Astrocyte (in vitro differentiated cells and primary cell): ENCODE measurements around the gene INTS7. TPM values are rescaled to one million over a fixed set of nuclear protein-coding genes. Genes with fewer than 3 reads are reported as not detected.

Source experiments
- DNase-seq: peaks from one replicate; pipeline ENCODE4 v3.0.0-alpha.2; 2010; ENCODE audit warnings: low read depth
- FAIRE-seq: peaks from 2 replicates; lab custom pipeline; 2011; peaks lifted over from hg19 to GRCh38; lab: Jason Lieb, UNC
- H2AFZ ChIP-seq: 2 replicates; pipeline ENCODE4 v1.6.0; 2012; ENCODE audit warnings: low read depth, low read length, inconsistent platforms
- H3K27ac ChIP-seq: 2 replicates; pipeline ENCODE4 v1.5.1; 2011; ENCODE audit warnings: low read depth, low read length, inconsistent platforms
- H3K27me3 ChIP-seq: 2 replicates; pipeline ENCODE4 v1.6.0; 2011; ENCODE audit warnings: low read length, inconsistent platforms; ENCODE audit not compliant: insufficient read depth
- H3K36me3 ChIP-seq: 2 replicates; pipeline ENCODE4 v1.5.1; 2011; ENCODE audit warnings: low read length, inconsistent platforms; ENCODE audit not compliant: insufficient read depth
- H3K4me1 ChIP-seq: 2 replicates; pipeline ENCODE4 v1.5.1; 2011; ENCODE audit warnings: low read length, inconsistent platforms; ENCODE audit not compliant: insufficient read depth
- H3K4me2 ChIP-seq: 2 replicates; pipeline ENCODE4 v1.6.0; 2012; ENCODE audit warnings: low read length, inconsistent platforms
- H3K4me3 ChIP-seq: 2 replicates; pipeline ENCODE4 v1.5.1; 2011; ENCODE audit warnings: low read depth, mild to moderate bottlenecking, low read length, inconsistent platforms; ENCODE audit not compliant: insufficient read depth
- H3K79me2 ChIP-seq: 2 replicates; pipeline ENCODE4 v1.6.0; 2012; ENCODE audit warnings: mild to moderate bottlenecking, low read length, inconsistent platforms; ENCODE audit not compliant: insufficient read depth
- H3K9ac ChIP-seq: 2 replicates; pipeline ENCODE4 v1.6.0; 2012; ENCODE audit warnings: mild to moderate bottlenecking, low read length, inconsistent platforms
- H3K9me3 ChIP-seq: 2 replicates; pipeline ENCODE4 v1.5.1; 2012; ENCODE audit warnings: low read depth, mild to moderate bottlenecking, low read length, inconsistent platforms; ENCODE audit not compliant: insufficient read depth
- H4K20me1 ChIP-seq: 2 replicates; pipeline ENCODE4 v1.6.0; 2012; ENCODE audit warnings: low read length, inconsistent platforms; ENCODE audit not compliant: insufficient read depth
- H3K27ac Mint-ChIP-seq: one replicate; pipeline ENCODE4 v1.8.0; 2021; ENCODE audit warnings: mild to moderate bottlenecking, mixed read lengths; ENCODE audit not compliant: unreplicated experiment
- H3K27me3 Mint-ChIP-seq: one replicate; pipeline ENCODE4 v1.8.0; 2021; ENCODE audit warnings: low read depth, mixed read lengths; ENCODE audit not compliant: unreplicated experiment
- H3K36me3 Mint-ChIP-seq: one replicate; pipeline ENCODE4 v1.8.0; 2021; ENCODE audit warnings: low read depth, mixed read lengths; ENCODE audit not compliant: unreplicated experiment
- H3K4me1 Mint-ChIP-seq: one replicate; pipeline ENCODE4 v1.8.0; 2021; ENCODE audit warnings: low read depth, mixed read lengths; ENCODE audit not compliant: unreplicated experiment
- H3K4me3 Mint-ChIP-seq: one replicate; pipeline ENCODE4 v1.8.0; 2021; ENCODE audit warnings: mild to moderate bottlenecking, moderate library complexity, mixed read lengths; ENCODE audit not compliant: unreplicated experiment
- H3K9me3 Mint-ChIP-seq: one replicate; pipeline ENCODE4 v1.8.0; 2021; ENCODE audit warnings: mild to moderate bottlenecking, mixed read lengths; ENCODE audit not compliant: unreplicated experiment
- EZH2 ChIP-seq: IDR thresholded peaks from 2 replicates; pipeline ENCODE4 v1.6.1; 2012; ENCODE audit warnings: mild to moderate bottlenecking, low read length, inconsistent platforms; ENCODE audit not compliant: insufficient read depth
- total RNA-seq: library from RNA; stranded (reverse); gene quantifications from 2 replicates; pipeline ENCODE4 v1.2.1, GENCODE V29; 2021
- TF ChIP-seq, protein P1 (sequence below): IDR thresholded peaks from 2 replicates; pipeline ENCODE4 v1.5.1; 2011; ENCODE audit warnings: low read depth, mild to moderate bottlenecking, inconsistent platforms, low read length, moderate library complexity; ENCODE audit not compliant: insufficient read depth

INTS7 gene
- total RNA-seq, 1 donor from 2014 or later = 14.7 TPM

DNA sequence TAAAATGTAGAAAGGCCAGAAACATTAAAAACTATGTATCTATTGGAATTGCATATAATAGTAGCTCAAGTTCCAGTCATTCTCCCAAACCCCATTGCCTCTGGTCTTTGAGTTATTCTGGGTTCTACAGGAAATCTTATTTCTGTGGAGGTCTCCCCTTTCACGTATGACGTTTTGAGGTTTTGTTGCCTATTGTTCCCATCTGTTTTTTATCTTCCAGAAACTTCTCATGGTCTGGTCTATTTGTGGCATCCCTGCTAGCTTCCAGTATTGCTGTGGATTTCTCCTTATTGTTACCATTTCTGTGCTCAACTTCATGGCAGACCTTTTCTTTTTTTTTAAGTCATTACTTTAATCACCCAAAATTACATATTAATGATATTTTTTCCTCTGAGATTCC, 43.5 kb upstream of the INTS7 start:
- H3K27ac Mint-ChIP-seq = no peak overlapping the region
- H2AFZ ChIP-seq = no peak overlapping the region
- FAIRE-seq (no peak), DNase-seq (no peak)
- H3K27ac ChIP-seq = no peak overlapping the region
- H3K4me3 ChIP-seq = no peak overlapping the region
- no peaks in the 10 kb centered on the region for H3K9me3 ChIP-seq
- peaks cover 7% of the 10 kb centered on the region for H3K36me3 ChIP-seq
- no peaks in the 10 kb centered on the region for H3K4me1 ChIP-seq
- H4K20me1 ChIP-seq = no peaks in the 10 kb centered on the region
- no peaks in the 10 kb centered on the region for H3K9me3 Mint-ChIP-seq
- H3K79me2 ChIP-seq = no peaks in the 10 kb centered on the region
- TF ChIP-seq EZH2 = no peak
- TF ChIP-seq, protein P1, sequence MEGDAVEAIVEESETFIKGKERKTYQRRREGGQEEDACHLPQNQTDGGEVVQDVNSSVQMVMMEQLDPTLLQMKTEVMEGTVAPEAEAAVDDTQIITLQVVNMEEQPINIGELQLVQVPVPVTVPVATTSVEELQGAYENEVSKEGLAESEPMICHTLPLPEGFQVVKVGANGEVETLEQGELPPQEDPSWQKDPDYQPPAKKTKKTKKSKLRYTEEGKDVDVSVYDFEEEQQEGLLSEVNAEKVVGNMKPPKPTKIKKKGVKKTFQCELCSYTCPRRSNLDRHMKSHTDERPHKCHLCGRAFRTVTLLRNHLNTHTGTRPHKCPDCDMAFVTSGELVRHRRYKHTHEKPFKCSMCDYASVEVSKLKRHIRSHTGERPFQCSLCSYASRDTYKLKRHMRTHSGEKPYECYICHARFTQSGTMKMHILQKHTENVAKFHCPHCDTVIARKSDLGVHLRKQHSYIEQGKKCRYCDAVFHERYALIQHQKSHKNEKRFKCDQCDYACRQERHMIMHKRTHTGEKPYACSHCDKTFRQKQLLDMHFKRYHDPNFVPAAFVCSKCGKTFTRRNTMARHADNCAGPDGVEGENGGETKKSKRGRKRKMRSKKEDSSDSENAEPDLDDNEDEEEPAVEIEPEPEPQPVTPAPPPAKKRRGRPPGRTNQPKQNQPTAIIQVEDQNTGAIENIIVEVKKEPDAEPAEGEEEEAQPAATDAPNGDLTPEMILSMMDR = no peak
- no peaks in the 10 kb centered on the region for H3K36me3 Mint-ChIP-seq
- no peak overlapping the region for H3K4me2 ChIP-seq
- peaks cover 3% of the 10 kb centered on the region for H3K4me1 Mint-ChIP-seq
- H3K4me3 Mint-ChIP-seq = no peak overlapping the region
- no peak overlapping the region for H3K9ac ChIP-seq
- no peaks in the 10 kb centered on the region for H3K27me3 Mint-ChIP-seq
- H3K27me3 ChIP-seq = no peaks in the 10 kb centered on the region

DNA sequence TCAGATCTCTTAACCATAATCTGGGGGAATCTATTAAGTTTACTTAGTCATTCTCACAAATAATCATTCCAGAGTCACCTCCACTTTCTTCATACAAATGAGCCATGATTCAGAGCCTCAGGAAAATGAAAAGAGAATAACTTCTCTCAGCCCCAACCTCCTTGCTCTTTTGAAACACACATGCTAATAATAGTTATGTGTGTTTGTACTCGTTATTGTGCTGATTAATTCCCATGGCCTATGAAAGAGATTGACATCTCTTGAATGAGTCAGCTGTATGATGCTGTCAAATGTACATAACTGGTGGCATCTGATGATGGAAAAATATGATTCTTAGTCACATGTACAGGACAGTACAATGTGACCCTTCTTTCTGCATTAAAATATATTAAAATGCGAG, 41.7 kb upstream of the INTS7 start:
- Histone ChIP-seq H4K20me1 (no peaks in the 10 kb centered on the region), H3K9ac (no peak overlapping the region), H3K9me3 (no peaks in the 10 kb centered on the region), H2AFZ (no peak overlapping the region), H3K4me3 (no peak overlapping the region), H3K4me1 (no peaks in the 10 kb centered on the region), H3K27me3 (no peaks in the 10 kb centered on the region), H3K4me2 (no peak overlapping the region), H3K36me3 (peaks cover 7% of the 10 kb centered on the region), H3K79me2 (no peaks in the 10 kb centered on the region), H3K27ac (no peak overlapping the region)
- FAIRE-seq (no peak), DNase-seq (peak; percentile 2)
- peaks cover 3% of the 10 kb centered on the region for H3K4me1 Mint-ChIP-seq
- TF ChIP-seq, protein P1 = no peak
- no peak for TF ChIP-seq EZH2
- H3K36me3 Mint-ChIP-seq = no peaks in the 10 kb centered on the region
- H3K27me3 Mint-ChIP-seq = no peaks in the 10 kb centered on the region
- H3K4me3 Mint-ChIP-seq = no peak overlapping the region
- no peak overlapping the region for H3K27ac Mint-ChIP-seq
- no peaks in the 10 kb centered on the region for H3K9me3 Mint-ChIP-seq

DNA sequence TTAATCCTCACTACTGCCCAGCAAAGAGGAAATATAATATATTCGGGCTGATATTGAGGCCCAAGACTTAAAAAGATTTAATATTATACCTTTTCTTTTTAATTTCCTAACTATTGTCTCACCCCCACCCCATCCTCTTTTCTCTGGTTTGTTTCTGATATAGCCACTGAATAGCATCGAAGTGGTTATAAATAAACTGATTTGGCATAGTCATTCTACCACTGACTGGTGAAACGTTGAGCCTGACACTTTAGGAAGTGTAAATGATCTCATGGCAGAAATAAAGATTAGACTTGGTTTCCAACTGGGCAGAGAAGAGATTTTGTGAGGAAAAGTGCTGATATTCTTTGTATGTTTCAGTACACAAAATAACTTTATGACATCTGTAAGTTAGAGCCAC, 39.5 kb upstream of the INTS7 start:
- no peaks in the 10 kb centered on the region for H3K27me3 Mint-ChIP-seq
- Histone ChIP-seq H3K4me2 (no peak overlapping the region), H3K27me3 (no peaks in the 10 kb centered on the region), H3K36me3 (peaks cover 5% of the 10 kb centered on the region), H3K9ac (no peak overlapping the region), H3K4me1 (no peaks in the 10 kb centered on the region), H2AFZ (no peak overlapping the region), H3K9me3 (no peaks in the 10 kb centered on the region), H3K27ac (no peak overlapping the region), H3K4me3 (no peak overlapping the region), H3K79me2 (no peaks in the 10 kb centered on the region), H4K20me1 (no peaks in the 10 kb centered on the region)
- no peaks in the 10 kb centered on the region for H3K36me3 Mint-ChIP-seq
- no peak for FAIRE-seq
- H3K4me1 Mint-ChIP-seq = peaks cover 3% of the 10 kb centered on the region
- H3K4me3 Mint-ChIP-seq = no peak overlapping the region
- DNase-seq = no peak
- no peak overlapping the region for H3K27ac Mint-ChIP-seq
- no peak for TF ChIP-seq EZH2
- TF ChIP-seq, protein P1 = no peak
- H3K9me3 Mint-ChIP-seq = no peaks in the 10 kb centered on the region
